GM13976 (cell line): ENCODE results near the gene TBC1D5.

ENCODE experiments used
- DNase-seq: peaks from one replicate; pipeline ENCODE4 v3.0.0; 2012; ENCODE audit warnings: low spot score
- CTCF ChIP-seq: IDR thresholded peaks from 2 replicates; pipeline ENCODE4 v1.5.1; 2012; ENCODE audit warnings: borderline replicate concordance, mild to moderate bottlenecking; ENCODE audit not compliant: insufficient read depth; ENCODE audit errors: extremely low read depth, missing control alignments, control extremely low read depth
- in situ Hi-C: fragments of 300-500 bp; cut with MboI; formaldehyde crosslinking; loops from one replicate; pipeline ENCODE4 v1.12.0; 2022; ENCODE audit warnings: low sequenced_read_pairs, mixed read lengths, inconsistent platforms; ENCODE audit not compliant: unreplicated experiment

TBC1D5 gene

GRCh38 chr3:17592956-17593355, 149.5 kb downstream of the TBC1D5 start:
- no peak for DNase-seq
- no peak for TF ChIP-seq CTCF
- in situ Hi-C loops = no loop called here

- TF ChIP-seq CTCF = no peak
- in situ Hi-C loops = no loop called here
- no peak for DNase-seq
These were observed 152.0 kb downstream of the TBC1D5 start for GRCh38 chr3:17590465-17590864.

- no peak for TF ChIP-seq CTCF
- in situ Hi-C loops = no loop called here
- DNase-seq = no peak
These were observed 152.5 kb downstream of the TBC1D5 start for GRCh38 chr3:17589888-17590287.

- no peak for TF ChIP-seq CTCF
- in situ Hi-C loops = no loop called here
- no peak for DNase-seq
These were observed 154.0 kb downstream of the TBC1D5 start for GRCh38 chr3:17588422-17588821.

GRCh38 chr3:17585394-17586325, 156.8 kb downstream of the TBC1D5 start:
- no peak for TF ChIP-seq CTCF
- DNase-seq = no peak
- in situ Hi-C loops = no loop called here

GRCh38 chr3:17584066-17584465, 158.4 kb downstream of the TBC1D5 start:
- no peak for DNase-seq
- no peak for TF ChIP-seq CTCF
- in situ Hi-C loops = no loop called here
